Activated CD4-positive, CD25-positive, alpha-beta regulatory T cell treated with anti-CD3 and anti-CD28 coated beads, Interleukin-2, amount 50 U/mL, for 72 hours (primary cell): ENCODE data around the gene PPM1D.
"Not testable (repeated sequence)": the region's sequence is repeated elsewhere in the genome, so short reads cannot be mapped to it uniquely, and the experiment has no call there.

Experiments
- DNase-seq: peaks from one replicate; pipeline ENCODE4 v3.0.0; 2021

The PPM1D gene

DNA sequence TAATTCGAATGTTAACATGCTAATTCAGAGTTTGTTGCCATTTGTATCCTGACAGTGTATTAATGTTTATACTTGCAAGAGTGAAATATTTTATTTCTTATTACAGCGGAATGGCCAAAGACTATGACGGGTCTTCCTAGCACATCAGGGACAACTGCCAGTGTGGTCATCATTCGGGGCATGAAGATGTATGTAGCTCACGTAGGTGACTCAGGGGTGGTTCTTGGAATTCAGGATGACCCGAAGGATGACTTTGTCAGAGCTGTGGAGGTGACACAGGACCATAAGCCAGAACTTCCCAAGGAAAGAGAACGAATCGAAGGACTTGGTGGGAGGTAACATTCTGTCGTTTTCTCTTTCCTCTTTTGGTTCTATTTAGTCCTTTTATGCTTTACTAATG lies 23.4 kb downstream of the PPM1D start:
- no peak for DNase-seq

DNA sequence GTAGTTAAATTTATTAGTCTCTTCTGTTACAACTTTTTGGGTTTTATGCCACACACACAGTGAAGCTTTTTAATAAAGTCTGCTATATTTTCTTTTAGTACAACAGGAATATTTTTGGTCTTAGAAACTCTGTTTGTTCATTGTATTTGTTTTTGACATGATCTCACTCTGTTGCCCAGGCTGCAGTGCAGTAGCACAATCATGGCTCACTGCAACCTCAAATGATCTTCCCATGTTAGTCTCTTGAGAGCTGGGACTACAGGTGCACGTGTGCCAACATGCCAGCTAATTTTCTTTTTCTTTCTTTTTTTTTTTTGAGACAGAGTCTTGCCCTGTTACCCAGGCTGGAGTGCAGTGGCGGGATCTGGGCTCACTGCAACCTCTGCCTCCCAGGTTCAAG lies 27.1 kb downstream of the PPM1D start:
- DNase-seq, result no peak

DNA sequence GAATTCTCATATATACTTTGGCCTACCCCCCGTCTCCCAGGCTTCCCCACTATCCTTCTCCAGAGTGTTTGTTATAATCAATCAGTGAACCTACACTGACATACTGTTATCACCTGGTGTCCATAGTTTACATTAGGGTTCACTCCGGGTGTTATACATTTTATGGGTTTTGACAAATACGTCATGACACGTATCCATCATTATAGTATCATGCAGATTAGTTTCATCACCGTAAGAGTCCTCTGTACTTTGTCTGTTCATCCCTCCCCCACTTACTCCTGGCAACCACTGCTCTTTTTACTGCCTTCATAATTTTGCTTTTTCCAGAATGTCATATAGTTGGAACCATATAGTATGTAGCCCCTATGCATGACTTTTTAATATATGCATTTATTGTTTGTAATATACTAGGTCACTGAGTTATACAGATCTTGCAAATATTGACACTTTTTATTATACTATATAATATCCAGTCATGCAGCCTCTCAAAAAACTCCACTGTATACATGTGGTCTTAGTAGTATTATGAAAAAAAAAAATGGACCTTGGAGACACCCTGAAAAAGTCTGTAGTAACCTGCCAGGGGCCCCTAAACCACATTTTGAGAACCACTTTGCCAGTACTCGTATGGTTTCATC lies 28.4 kb downstream of the PPM1D start:
- no peak for DNase-seq

DNA sequence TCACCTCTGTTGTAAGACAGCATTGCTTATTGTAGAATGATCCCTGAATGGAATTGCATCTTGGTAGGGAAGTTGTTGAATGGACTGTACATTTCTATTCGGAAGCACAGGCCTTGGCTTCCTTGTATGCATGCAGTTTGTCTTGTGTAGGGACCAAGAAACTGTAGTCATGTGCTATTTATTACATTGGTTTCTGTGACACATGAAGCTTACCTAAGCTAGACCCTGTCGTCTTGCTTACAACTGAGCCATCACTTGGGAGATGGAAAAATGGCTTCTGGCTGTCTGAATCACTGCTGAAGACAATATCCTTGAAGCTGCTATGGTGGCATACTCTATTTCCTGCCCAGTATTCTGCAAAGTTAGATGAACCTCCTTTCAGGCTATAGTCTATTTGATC lies 29.1 kb downstream of the PPM1D start:
- DNase-seq, result no peak

DNA sequence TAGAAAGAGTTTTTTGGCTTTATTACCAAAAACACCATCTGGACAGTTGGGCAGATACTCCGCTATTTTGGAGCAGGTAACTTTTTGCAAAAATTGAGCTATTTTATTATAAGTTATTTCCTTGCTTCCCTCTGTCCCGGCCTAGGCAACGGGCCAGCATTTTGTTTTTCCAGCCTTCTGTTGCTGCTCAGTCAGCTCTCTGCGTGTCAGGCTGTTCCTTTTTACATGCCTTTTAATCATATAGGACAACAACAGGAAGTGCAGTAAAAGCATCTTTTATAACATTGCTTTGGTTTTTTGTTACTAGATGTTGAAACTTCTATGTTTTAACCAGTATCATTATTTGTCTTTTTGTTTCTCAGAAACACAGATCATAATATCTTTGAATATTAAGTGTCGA lies 30.4 kb downstream of the PPM1D start:
- DNase-seq, result no peak

DNA sequence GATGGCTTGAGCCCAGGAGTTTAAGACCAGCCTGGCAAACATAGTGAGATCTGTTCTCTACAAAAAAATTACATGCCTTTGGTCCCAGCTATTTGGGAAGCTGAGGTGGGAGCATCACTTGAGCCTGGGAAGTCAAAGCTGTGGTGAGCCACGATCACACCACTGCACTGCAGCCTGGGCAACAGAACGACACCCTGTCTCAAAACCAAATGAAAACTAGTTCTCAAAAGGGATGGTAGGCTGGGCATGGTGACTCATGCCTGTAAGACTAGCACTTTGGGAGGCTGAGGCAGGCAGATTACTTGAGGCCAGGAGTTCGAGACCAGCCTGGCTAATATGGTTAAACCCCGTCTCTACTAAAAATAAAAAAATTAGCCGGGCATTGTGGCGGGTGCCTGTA lies 31.1 kb downstream of the PPM1D start:
- DNase-seq, result no peak

DNA sequence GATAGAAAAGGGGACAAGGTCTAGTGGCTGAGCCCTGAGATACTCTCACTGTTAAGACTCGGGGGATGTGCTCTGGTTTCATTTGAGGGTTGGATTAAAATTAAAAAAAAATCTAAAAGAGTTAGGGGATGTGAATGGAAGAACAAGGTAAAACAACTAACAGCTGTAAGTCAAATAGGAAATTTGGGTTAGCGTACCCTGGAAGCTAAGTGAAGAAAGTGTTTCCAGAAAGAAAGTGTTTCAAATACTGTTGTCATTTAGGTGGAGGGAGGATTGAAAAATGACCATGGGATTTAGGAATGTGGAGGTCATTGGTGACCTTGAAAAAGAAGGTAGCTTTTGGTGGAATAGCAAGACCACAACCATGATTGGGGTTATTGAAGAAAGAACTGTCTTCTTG lies 37.7 kb downstream of the PPM1D start:
- no peak for DNase-seq

DNA sequence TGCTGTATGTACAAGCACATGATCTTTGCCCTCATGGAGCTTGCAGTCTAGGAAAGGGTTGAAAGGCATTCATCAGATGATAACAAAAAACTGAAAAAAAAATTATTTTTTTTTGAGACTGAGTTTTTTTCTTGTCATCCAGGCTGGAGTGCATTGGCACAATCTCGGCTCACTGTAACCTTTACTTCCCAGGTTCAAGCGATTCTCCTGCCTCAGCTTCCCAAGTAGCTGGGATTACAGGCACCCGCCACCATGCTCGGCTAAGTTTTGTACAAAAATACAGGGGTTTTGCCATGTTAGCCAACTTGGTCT lies 39.0 kb downstream of the PPM1D start:
- no peak for DNase-seq

DNA sequence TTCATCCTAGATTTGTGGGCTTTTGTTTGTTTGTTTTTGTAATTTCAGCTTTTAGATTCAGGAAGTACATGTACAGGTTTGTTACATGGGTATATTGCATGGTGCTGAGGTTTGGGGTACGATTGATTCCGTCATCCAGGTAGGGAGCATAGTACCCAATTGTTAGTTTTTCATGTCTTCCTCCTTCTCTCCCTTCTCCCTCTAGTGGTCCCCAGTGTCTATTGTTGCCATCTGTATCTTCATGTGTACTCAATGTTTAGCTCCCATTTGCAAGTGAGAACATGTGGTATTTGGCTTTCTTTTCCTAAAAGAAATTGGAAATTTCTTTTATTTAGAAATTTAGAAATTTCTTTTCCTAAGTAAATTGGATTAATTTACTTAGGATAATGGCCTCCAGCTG lies 40.5 kb downstream of the PPM1D start:
- no peak for DNase-seq

DNA sequence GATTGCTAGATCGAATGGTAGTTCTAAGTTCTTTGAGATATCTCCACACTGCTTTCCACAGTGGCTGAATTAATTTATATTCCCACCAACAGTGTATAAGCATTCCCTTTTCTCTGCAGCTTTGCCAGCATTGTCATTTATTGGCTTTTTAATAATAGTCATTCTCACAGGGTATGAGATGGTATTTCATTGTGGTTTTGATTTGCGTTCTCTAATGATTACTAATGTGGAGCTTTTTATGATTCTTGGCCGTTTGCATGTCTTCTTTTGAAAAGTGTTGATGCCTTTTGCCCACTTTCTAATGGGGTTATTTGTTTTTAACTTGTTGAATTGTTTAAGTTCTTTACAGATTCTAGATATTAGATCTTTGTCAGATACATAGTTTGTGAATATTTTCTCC lies 41.1 kb downstream of the PPM1D start:
- no peak for DNase-seq

DNA sequence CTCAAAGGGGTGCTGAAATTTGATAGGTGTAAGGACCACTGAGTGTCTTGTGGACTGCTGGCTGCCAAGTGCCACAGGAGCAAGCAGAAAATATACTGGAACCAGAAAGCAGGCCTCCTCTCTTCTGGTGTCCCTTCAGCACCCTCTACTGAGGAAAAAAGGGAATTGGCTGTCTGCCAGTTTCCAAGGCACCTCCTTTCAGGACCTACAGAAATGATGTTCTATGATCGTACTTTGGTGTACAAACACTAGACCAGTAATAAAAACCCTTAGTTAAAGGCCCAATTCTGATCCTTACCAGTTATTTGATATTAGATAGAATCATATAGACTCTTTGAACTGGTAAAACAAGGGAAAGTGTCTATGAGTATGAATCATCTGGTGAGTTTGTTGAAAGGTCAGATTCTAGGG lies 41.8 kb downstream of the PPM1D start:
- no peak for DNase-seq

DNA sequence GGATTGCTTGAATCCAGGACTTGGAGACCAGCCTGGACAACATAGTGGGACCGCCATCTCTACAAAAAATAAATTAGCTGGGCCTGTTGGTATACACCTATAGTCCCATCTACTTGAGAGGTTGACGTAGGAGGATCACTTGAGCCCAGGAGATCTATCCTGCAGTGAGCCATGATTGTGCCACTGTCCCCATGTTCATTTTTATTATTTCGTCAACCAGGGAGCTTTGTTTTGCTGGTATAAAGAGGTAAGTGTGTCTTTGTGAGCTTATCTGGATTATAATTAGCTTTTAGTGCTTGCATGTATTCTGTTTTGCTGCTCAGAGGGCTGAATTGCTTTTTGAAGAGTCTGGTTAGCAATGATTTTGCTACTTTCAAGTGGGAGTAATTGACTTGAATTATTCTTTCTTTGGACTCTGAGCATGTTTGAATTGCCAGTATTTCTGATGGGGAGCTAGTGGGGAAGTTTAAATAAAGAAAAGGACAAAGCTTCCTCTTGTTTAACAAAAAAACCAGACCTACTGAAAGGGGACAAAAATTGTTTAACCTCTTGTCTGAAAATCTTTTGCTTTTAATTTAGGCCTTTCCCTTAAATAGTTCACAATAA lies 46.0 kb downstream of the PPM1D start:
- no peak for DNase-seq

DNA sequence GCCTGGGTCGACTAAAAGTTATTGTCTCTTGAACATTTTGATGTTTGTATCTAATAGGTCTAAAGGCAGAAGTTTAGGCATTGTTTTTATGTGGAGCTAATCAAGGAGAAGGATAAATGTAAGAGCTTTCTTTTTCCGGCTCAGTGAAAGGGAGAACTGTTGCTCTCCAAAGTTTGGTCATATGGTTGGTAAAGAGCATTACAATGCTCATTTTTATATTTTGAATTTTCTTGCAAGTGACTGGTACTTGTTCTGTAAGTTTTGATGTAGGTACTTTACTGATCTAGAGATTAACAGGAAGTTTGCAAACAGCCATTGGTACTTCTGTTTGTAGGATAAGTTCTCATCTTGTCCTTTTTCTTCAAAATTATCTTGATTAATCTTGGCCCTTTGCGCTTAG lies 46.7 kb downstream of the PPM1D start:
- no peak for DNase-seq

DNA sequence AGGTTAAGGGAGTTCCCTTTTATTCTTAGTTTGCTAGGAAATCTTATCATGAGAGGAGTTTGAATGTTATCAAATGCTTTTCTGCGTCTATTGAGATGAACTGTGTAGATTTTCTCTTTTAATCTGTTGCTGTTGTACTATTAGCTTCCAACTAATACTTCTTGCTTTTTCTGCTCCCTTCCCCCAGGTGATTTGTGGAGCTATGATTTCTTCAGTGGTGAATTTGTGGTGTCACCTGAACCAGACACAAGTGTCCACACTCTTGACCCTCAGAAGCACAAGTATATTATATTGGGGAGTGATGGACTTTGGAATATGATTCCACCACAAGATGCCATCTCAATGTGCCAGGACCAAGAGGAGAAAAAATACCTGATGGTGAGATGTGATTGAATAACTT lies 47.7 kb downstream of the PPM1D start:
- no peak for DNase-seq

DNA sequence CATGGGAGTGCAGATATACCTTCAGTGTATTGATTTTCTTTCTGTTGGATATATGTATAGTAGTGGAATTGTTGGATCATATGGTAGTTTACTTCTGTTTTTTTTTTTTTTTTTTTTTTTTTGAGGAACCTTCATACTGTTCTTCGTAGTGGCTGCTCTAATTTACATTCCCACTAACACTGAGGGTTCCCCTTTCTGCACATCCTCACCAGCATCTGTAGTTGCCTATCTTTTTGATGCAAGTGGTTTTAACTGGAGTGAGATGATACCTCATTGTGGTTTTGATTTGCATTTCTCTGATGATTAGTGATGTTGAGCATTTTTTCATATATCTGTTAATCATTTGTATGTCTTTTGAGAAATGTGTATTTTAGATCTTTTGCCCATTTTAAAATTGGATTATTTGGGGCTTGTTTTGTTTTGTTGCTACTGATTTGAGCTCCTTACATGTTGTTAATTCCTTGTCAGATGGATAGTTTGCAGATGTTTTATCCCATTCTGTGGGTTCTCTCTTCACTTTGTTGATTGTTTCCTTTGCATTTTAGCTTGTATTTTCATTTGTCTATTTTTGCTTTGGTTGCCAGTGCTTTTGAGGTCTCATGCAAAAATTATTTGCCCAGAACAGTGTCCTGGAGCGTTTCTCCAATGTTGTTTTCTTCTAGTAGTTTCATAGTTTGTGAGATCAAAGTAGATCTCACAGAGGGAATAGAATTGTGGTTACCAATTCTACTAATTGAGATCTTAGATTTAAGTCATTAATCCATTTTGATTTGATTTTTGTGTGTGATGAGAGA lies 52.7 kb downstream of the PPM1D start:
- DNase-seq, result no peak

DNA sequence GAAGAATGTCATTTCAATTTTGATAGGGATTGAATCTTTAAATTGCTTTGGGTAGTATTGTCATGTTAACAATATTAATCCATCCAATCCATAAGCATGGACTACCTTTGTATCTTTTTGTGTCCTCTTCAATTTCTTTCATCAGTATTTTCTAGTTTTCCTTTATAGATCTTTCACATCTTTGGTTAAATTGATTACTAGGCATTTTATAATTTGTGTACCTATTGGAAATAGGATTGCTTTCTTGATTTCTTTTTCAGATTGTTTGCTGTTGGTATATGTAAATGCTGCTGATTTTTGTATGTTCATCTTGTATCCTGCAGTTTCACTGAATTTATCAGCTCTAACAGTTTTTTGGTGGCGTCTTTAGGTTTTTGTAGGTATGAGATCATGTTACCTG lies 53.6 kb downstream of the PPM1D start:
- DNase-seq, result no peak

DNA sequence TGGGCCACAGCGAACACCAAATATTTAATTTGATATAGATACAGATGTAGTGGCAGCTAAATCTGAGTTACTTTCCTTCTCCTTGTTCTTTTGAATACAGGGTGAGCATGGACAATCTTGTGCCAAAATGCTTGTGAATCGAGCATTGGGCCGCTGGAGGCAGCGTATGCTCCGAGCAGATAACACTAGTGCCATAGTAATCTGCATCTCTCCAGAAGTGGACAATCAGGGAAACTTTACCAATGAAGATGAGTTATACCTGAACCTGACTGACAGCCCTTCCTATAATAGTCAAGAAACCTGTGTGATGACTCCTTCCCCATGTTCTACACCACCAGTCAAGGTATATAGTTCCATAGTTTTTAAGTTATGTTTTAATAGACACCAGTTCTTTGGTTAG lies 56.5 kb downstream of the PPM1D start:
- no peak for DNase-seq

DNA sequence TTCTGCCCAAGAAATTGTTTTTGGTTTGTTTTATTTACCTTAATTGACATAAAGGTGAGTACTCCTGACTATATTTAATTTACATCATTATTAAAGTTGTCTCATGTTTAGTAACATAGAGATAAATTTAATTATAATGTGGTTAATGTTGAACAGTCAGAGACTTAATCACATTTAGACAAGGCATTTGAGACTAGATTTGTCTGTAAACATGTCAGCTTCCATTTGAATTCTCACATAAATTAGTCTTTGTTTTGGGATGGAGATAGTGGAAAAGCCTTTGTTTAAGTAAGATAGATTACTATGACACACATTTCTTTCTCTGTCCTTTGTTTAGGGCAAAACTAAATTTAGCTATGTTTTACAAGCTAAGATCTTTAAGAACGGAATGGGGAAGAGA lies 59.2 kb downstream of the PPM1D start:
- no peak for DNase-seq

DNA sequence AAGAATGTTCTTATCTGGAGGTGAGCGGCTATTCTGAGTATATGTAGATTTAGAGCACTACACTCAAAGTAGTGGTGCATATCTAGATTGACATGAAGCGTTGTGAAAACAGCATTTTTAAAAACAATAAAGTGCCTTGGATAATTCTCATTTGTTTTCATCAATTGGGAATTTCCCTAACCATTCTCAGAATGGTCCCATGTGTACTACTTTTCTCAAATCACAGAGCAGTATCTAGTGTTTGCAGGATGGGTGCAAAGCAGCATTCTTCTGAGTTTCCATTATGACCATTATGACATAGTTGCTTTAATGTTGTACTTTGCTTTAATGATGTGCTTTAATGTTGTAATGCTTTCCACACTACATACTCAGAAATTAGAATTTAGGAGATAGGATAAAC lies 61.5 kb downstream of the PPM1D start:
- no peak for DNase-seq

DNA sequence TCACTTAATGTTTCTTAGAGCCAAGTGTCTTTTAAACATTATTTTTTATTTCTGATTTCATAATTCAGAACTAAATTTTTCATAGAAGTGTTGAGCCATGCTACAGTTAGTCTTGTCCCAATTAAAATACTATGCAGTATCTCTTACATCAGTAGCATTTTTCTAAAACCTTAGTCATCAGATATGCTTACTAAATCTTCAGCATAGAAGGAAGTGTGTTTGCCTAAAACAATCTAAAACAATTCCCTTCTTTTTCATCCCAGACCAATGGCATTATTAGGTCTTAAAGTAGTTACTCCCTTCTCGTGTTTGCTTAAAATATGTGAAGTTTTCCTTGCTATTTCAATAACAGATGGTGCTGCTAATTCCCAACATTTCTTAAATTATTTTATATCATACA lies 64.0 kb downstream of the PPM1D start:
- DNase-seq, result no peak

DNA sequence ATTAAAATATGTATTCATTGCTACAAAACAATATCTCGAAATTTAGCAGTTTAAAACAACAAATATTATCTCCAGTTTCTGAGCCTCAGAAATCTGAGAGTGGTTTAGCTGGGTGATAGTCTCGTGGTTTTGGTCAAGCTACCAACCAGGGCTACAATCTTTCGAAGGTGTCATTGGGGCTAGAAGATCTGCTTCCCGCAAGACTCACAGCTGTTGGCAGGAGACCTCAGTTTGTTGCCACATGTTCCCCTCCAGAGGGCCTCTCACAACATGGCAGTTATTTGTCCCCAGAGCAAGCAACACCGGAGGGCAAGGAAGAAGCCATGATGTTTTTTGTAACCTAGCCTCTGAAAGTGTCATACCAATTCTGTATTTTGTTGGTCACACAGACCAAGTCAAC lies 65.6 kb downstream of the PPM1D start:
- no peak for DNase-seq

DNA sequence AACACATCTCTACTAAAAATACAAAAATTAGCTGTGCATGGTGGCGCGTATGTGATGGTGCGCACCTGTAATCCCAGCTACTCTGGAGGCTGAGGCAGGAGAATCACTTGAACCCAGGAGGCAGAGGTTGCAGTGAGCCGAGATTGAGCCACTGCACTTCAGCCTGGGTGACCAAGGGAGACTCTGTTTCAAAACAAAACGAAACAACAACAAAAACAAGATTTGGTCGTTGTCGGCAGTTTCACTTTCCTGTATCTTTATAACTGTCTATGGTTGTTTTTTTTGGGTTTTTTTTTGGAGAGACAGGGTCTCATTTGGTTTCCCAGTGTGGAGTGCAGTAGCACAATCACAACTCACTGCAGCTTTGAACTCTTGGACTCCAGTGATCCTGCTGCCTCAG lies 68.7 kb downstream of the PPM1D start:
- not testable (repeated sequence) for DNase-seq

DNA sequence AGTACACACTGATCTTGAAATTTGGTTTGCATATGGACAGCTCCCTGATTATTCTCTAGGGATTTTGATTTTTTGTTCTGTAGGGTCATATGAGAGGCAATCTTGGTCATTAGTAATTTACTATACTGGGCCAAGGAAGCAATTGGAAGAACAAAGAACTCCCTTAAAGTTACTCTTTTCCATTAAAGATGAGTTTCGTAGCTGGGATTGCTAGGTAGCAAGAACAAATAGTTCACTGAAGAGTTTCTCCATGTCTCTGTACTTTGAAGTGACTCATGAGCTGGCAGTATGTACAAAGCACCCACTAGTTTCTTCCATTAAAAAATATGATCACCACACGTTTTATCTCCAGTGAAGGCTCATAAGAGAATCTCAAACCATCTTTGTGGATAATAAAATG lies 71.5 kb downstream of the PPM1D start:
- no peak for DNase-seq

DNA sequence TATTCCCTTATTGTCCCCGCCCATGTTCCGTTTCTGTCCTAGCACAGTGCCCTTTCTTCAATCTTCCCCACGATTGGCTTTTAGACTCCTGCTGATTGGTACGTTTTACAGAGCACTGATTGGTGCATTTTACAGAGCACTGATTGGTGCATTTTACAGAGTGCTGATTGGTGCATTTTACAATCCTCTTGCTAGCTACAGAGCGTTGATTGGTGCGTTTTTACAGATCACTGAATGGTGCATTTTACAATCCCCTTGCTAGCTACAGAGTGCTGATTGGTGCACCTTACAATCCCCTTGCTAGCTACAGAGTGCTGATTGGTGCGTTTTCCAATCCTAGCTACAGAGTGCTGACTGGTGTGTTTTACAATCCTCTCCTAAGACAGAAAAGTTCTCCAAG lies 74.6 kb downstream of the PPM1D start:
- DNase-seq, result not testable (repeated sequence)

DNA sequence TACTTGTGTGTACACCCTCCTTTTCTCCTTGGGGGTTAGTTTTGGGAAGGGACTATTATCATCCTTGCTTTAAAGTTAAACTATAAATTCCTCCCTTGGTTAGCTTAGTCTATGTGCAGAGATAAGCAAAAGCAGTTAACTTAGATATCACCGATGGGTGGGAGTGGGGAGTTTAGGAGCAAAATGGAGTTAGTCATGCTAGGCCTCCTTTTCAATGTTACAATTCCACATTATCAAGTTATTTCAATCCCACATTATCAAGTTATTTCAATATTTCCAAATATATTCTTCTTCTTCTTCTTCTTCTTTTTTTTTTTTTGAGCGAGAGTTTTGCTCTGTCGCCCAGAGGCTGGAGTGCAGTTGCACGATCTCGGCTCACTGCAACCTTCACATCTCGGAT lies 76.0 kb downstream of the PPM1D start:
- no peak for DNase-seq
